ENCODE data around the gene ATP6V1D. TPM values are rescaled to one million over a fixed set of nuclear protein-coding genes. Genes with fewer than 3 reads are reported as not detected.

The ATP6V1D gene
- total RNA-seq, 1 donor from 2014 or later: 78.9 TPM

Other genes starting within 250 kb of the ATP6V1D start
- gene GARIN2, start 170.4 kb downstream of the ATP6V1D start, total RNA-seq: 0.07 TPM in 2 replicates
- gene PALS1, start 118.4 kb downstream of the ATP6V1D start, total RNA-seq: 23.9 and 32.2 TPM in 2 replicates
- gene EIF2S1, start 524 bp upstream of the ATP6V1D start, total RNA-seq: 231 and 355 TPM in 2 replicates
- gene PLEK2, start 52.4 kb upstream of the ATP6V1D start, total RNA-seq: 10.4 and 11.9 TPM in 2 replicates
- 0.07 TPM in 2 replicates for gene TMEM229B, start 128.9 kb upstream of the ATP6V1D start, total RNA-seq
- 0.14 and 0.26 TPM in 2 replicates for gene PLEKHH1, start 173.5 kb upstream of the ATP6V1D start, total RNA-seq
- gene PIGH, start 240.5 kb upstream of the ATP6V1D start, total RNA-seq: 8.0 and 12.8 TPM in 2 replicates